Brain (organoid and tissue), 1 donor: ENCODE results near the gene ZNF668. TPM values are rescaled to one million over a fixed set of nuclear protein-coding genes. Genes with fewer than 3 reads are reported as not detected.

ENCODE experiments used
- polyA plus RNA-seq: library from polyadenylated mRNA; stranded (reverse); fragments of 350-450 nt; fragmentation: Illumina TruSeq; extraction: RNeasy Lipid Tissue Mini Kit (QIAGEN cat#74804); gene quantifications from one replicate; pipeline ENCODE4 v1.2.3, GENCODE V29; 2015; ENCODE audit warnings: low read depth, low replicate concordance; ENCODE audit not compliant: insufficient read depth

ZNF668 gene
- polyA plus RNA-seq, 1 donor from 2014 or later = 13.8 TPM

Other genes with a start within 250 kb of the ZNF668 start
- 37.1 TPM for gene BCL7C, start 180.2 kb downstream of the ZNF668 start, polyA plus RNA-seq
- 4.1 TPM for gene CTF1, start 177.6 kb downstream of the ZNF668 start, polyA plus RNA-seq
- gene FBXL19, start 150.7 kb downstream of the ZNF668 start, polyA plus RNA-seq = 24.3 TPM
- gene ORAI3, start 125.2 kb downstream of the ZNF668 start, polyA plus RNA-seq = 6.4 TPM
- 23.0 TPM for gene SETD1A, start 116.5 kb downstream of the ZNF668 start, polyA plus RNA-seq
- gene HSD3B7, start 89.0 kb downstream of the ZNF668 start, polyA plus RNA-seq = 7.4 TPM
- gene STX1B, start 63.6 kb downstream of the ZNF668 start, polyA plus RNA-seq = 38.2 TPM
- gene STX4, start 40.7 kb downstream of the ZNF668 start, polyA plus RNA-seq = 58.3 TPM
- gene ZNF646, start 182 bp upstream of the ZNF668 start, polyA plus RNA-seq = 25.8 TPM
- 0.58 TPM for gene PRSS53, start 14.7 kb upstream of the ZNF668 start, polyA plus RNA-seq
- 131 TPM for gene VKORC1, start 20.6 kb upstream of the ZNF668 start, polyA plus RNA-seq
- gene BCKDK, start 34.1 kb upstream of the ZNF668 start, polyA plus RNA-seq = 58.6 TPM
- gene KAT8, start 43.4 kb upstream of the ZNF668 start, polyA plus RNA-seq = 82.1 TPM
- 8.7 TPM for gene PRSS8, start 61.5 kb upstream of the ZNF668 start, polyA plus RNA-seq
- 0.92 TPM for gene PRSS36, start 75.8 kb upstream of the ZNF668 start, polyA plus RNA-seq
- gene FUS, start 105.9 kb upstream of the ZNF668 start, polyA plus RNA-seq = 418 TPM
- 6.4 TPM for gene PYCARD, start 128.5 kb upstream of the ZNF668 start, polyA plus RNA-seq
- 0.14 TPM for gene TRIM72, start 139.9 kb upstream of the ZNF668 start, polyA plus RNA-seq
- 5.0 TPM for gene PYDC1, start 142.9 kb upstream of the ZNF668 start, polyA plus RNA-seq
- gene ITGAM, start 185.7 kb upstream of the ZNF668 start, polyA plus RNA-seq = 2.0 TPM